GM23338 (cell line): ENCODE measurements around the gene MAN2B2. TPM values are rescaled to one million over a fixed set of nuclear protein-coding genes. Genes with fewer than 3 reads are reported as not detected.

Source experiments
- ATAC-seq: fragments of 200-7000 bp; cut with Tn5 transposase; 3 replicates; pipeline ENCODE4 v1.9.1; 2020
- DNase-seq: peaks from one replicate; pipeline ENCODE4 v3.0.0-alpha.2; 2015; ENCODE audit warnings: low spot score
- H2AFZ ChIP-seq: fragments of 200-600 bp; sonication (generic); 2 replicates; pipeline ENCODE4 v1.8.0; 2016; ENCODE audit warnings: antibody characterized with exemption, mild to moderate bottlenecking, moderate library complexity
- H3F3A ChIP-seq: fragments of 200-600 bp; sonication (generic); replicated peaks from 2 replicates; pipeline ENCODE4 v1.8.0; 2017; ENCODE audit warnings: antibody characterized with exemption, mixed run types, low read depth
- H3K27ac ChIP-seq: fragments of 200-600 bp; sonication (generic); 2 replicates; pipeline ENCODE4 v1.6.1; 2016; ENCODE audit warnings: low read depth
- H3K27me3 ChIP-seq: fragments of 200-600 bp; sonication (generic); 2 replicates; pipeline ENCODE4 v1.8.0; 2016; ENCODE audit warnings: mild to moderate bottlenecking, mixed run types, moderate library complexity; ENCODE audit not compliant: insufficient read depth
- H3K36me3 ChIP-seq: fragments of 200-600 bp; sonication (generic); 2 replicates; pipeline ENCODE4 v1.8.0; 2016; ENCODE audit warnings: mild to moderate bottlenecking; ENCODE audit not compliant: insufficient read depth
- H3K4me1 ChIP-seq: fragments of 200-600 bp; sonication (generic); 2 replicates; pipeline ENCODE4 v1.8.0; 2016; ENCODE audit warnings: mild to moderate bottlenecking, moderate library complexity; ENCODE audit not compliant: insufficient read depth
- H3K4me2 ChIP-seq: fragments of 200-600 bp; sonication (generic); 2 replicates; pipeline ENCODE4 v1.7.1; 2017; ENCODE audit warnings: mixed run types
- H3K4me3 ChIP-seq: fragments of 200-600 bp; sonication (generic); 2 replicates; pipeline ENCODE4 v1.6.1; 2016; ENCODE audit warnings: mixed run types
- H3K79me2 ChIP-seq: fragments of 200-600 bp; sonication (generic); replicated peaks from 2 replicates; pipeline ENCODE4 v1.8.0; 2017; ENCODE audit warnings: mild to moderate bottlenecking; ENCODE audit not compliant: insufficient read depth
- H3K9me2 ChIP-seq: fragments of 200-600 bp; sonication (generic); 2 replicates; pipeline ENCODE4 v1.8.0; 2017; ENCODE audit not compliant: insufficient read depth
- H4K20me1 ChIP-seq: fragments of 200-600 bp; sonication (generic); replicated peaks from 2 replicates; pipeline ENCODE4 v1.8.0; 2017; ENCODE audit warnings: mild to moderate bottlenecking; ENCODE audit not compliant: insufficient read depth
- H3K27ac Mint-ChIP-seq: 2 replicates; pipeline ENCODE4 v1.8.0; 2020; ENCODE audit warnings: inconsistent platforms, mild to moderate bottlenecking, moderate library complexity, mixed read lengths
- H3K27me3 Mint-ChIP-seq: 3 replicates; pipeline ENCODE4 v1.8.0; 2022; ENCODE audit warnings: low read depth, mild to moderate bottlenecking, moderate library complexity, mixed read lengths, inconsistent platforms; ENCODE audit not compliant: insufficient read depth, poor library complexity
- H3K36me3 Mint-ChIP-seq: 3 replicates; pipeline ENCODE4 v1.8.0; 2021; ENCODE audit warnings: low read depth, mild to moderate bottlenecking, inconsistent platforms, moderate library complexity, mixed read lengths
- H3K4me1 Mint-ChIP-seq: 3 replicates; pipeline ENCODE4 v1.8.0; 2020; ENCODE audit warnings: mild to moderate bottlenecking, inconsistent platforms, mixed read lengths
- H3K4me3 Mint-ChIP-seq: 3 replicates; pipeline ENCODE4 v1.8.0; 2021; ENCODE audit warnings: moderate library complexity, mild to moderate bottlenecking, inconsistent platforms, mixed read lengths
- H3K9me3 Mint-ChIP-seq: 3 replicates; pipeline ENCODE4 v1.8.0; 2020; ENCODE audit warnings: moderate library complexity, mild to moderate bottlenecking, inconsistent platforms, mixed read lengths
- CREB1 ChIP-seq: fragments of 250-450 bp; sonication (Bioruptor Pico); IDR thresholded peaks from 2 replicates; pipeline ENCODE4 v1.5.0; 2020; ENCODE audit warnings: low read depth, mild to moderate bottlenecking, moderate library complexity
- ETS1 ChIP-seq: IDR thresholded peaks from 2 replicates; pipeline ENCODE4 v1.6.1; 2016; ENCODE audit warnings: antibody characterized with exemption
- EZH2 ChIP-seq: fragments of 200-600 bp; sonication (generic); IDR thresholded peaks from one replicate; pipeline ENCODE4 v1.8.0; 2017; ENCODE audit warnings: antibody characterized with exemption, mild to moderate bottlenecking, low read depth; ENCODE audit not compliant: unreplicated experiment
- EZH2phosphoT487 ChIP-seq: fragments of 200-600 bp; sonication (generic); IDR thresholded peaks from one replicate; pipeline ENCODE4 v1.8.1; 2018; ENCODE audit warnings: antibody characterized with exemption; ENCODE audit not compliant: unreplicated experiment
- JUNB ChIP-seq: IDR thresholded peaks from one replicate; pipeline ENCODE4 v1.6.1; 2016; ENCODE audit warnings: antibody characterized with exemption; ENCODE audit not compliant: unreplicated experiment
- ZNF114 ChIP-seq: fragments of 250-450 bp; sonication (Bioruptor Pico); IDR thresholded peaks from 2 replicates; pipeline ENCODE4 v1.5.0; 2020; ENCODE audit warnings: mild to moderate bottlenecking, moderate library complexity
- polyA plus RNA-seq: library from polyadenylated mRNA; unstranded; fragments of >200 nt; fragmentation: Nextera tagmentation; extraction: Ambion mirVana; gene quantifications from 2 replicates; pipeline ENCODE4 v1.2.1, GENCODE V29; 2016
- total RNA-seq: library from RNA; depleted of rRNA; stranded (reverse); fragments of >200 nt; shearing (Covaris generic); gene quantifications from 2 replicates; pipeline ENCODE4 v1.2.3, GENCODE V29; 2014
- TF ChIP-seq, protein P1 (sequence below): fragments of 250-450 bp; sonication (Bioruptor Pico); IDR thresholded peaks from 2 replicates; pipeline ENCODE4 v1.5.0; 2020; ENCODE audit warnings: mild to moderate bottlenecking, moderate library complexity
- TF ChIP-seq, protein P2 (sequence below), 2 experiments: fragments of 200-600 bp in 1 of 2; sonication (generic) in 1 of 2; conservative IDR thresholded peaks; 2 replicates each; pipeline versions ENCODE4 v1.5.1 to v1.6.1; 2016 to 2017; ENCODE audit warnings: antibody characterized with exemption in 2 of 2, low read depth in 2 of 2, mild to moderate bottlenecking in 2 of 2, moderate library complexity in 1 of 2

MAN2B2 gene
- total and polyA plus RNA-seq, 2 experiments from 2014 or later: 1.6 to 6.9 TPM

DNA sequence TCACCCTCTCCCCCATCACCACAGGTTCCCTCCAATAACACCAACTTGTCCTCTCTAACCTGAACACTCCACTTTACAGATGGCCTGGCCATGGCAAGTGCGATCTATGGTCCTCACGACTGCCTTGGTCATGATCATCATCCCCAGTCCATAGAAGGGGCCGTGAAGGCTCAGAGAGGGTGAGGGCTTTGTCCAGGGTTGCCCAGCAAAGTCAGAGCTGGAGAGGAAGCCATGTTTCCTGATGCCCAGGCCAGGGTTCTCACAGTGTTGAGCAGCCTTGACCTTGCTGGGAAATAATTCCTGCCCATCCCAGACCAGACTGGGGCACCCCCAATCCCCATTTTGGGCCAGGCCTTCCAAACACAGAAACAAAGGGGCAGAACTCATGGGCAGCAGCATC is 42.9 kb upstream of the MAN2B2 start:
- DNase-seq (no peak), ATAC-seq (no peak)
- no peak overlapping the region for H3K4me3 Mint-ChIP-seq
- TF ChIP-seq, protein P1, sequence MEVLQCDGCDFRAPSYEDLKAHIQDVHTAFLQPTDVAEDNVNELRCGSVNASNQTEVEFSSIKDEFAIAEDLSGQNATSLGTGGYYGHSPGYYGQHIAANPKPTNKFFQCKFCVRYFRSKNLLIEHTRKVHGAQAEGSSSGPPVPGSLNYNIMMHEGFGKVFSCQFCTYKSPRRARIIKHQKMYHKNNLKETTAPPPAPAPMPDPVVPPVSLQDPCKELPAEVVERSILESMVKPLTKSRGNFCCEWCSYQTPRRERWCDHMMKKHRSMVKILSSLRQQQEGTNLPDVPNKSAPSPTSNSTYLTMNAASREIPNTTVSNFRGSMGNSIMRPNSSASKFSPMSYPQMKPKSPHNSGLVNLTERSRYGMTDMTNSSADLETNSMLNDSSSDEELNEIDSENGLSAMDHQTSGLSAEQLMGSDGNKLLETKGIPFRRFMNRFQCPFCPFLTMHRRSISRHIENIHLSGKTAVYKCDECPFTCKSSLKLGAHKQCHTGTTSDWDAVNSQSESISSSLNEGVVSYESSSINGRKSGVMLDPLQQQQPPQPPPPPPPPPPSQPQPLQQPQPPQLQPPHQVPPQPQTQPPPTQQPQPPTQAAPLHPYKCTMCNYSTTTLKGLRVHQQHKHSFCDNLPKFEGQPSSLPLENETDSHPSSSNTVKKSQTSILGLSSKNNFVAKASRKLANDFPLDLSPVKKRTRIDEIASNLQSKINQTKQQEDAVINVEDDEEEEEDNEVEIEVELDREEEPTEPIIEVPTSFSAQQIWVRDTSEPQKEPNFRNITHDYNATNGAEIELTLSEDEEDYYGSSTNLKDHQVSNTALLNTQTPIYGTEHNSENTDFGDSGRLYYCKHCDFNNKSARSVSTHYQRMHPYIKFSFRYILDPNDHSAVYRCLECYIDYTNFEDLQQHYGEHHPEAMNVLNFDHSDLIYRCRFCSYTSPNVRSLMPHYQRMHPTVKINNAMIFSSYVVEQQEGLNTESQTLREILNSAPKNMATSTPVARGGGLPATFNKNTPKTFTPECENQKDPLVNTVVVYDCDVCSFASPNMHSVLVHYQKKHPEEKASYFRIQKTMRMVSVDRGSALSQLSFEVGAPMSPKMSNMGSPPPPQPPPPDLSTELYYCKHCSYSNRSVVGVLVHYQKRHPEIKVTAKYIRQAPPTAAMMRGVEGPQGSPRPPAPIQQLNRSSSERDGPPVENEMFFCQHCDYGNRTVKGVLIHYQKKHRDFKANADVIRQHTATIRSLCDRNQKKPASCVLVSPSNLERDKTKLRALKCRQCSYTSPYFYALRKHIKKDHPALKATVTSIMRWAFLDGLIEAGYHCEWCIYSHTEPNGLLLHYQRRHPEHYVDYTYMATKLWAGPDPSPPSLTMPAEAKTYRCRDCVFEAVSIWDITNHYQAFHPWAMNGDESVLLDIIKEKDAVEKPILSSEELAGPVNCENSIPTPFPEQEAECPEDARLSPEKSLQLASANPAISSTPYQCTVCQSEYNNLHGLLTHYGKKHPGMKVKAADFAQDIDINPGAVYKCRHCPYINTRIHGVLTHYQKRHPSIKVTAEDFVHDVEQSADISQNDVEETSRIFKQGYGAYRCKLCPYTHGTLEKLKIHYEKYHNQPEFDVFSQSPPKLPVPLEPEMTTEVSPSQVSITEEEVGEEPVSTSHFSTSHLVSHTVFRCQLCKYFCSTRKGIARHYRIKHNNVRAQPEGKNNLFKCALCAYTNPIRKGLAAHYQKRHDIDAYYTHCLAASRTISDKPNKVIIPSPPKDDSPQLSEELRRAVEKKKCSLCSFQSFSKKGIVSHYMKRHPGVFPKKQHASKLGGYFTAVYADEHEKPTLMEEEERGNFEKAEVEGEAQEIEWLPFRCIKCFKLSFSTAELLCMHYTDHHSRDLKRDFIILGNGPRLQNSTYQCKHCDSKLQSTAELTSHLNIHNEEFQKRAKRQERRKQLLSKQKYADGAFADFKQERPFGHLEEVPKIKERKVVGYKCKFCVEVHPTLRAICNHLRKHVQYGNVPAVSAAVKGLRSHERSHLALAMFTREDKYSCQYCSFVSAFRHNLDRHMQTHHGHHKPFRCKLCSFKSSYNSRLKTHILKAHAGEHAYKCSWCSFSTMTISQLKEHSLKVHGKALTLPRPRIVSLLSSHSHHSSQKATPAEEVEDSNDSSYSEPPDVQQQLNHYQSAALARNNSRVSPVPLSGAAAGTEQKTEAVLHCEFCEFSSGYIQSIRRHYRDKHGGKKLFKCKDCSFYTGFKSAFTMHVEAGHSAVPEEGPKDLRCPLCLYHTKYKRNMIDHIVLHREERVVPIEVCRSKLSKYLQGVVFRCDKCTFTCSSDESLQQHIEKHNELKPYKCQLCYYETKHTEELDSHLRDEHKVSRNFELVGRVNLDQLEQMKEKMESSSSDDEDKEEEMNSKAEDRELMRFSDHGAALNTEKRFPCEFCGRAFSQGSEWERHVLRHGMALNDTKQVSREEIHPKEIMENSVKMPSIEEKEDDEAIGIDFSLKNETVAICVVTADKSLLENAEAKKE (CRISPR knock-in tag): no peak
- TF ChIP-seq ETS1 (no peak), CREB1 (no peak), ZNF114 (CRISPR knock-in tag) (no peak), JUNB (no peak), EZH2phosphoT487 (no peak), EZH2 (no peak)
- TF ChIP-seq, protein P2, sequence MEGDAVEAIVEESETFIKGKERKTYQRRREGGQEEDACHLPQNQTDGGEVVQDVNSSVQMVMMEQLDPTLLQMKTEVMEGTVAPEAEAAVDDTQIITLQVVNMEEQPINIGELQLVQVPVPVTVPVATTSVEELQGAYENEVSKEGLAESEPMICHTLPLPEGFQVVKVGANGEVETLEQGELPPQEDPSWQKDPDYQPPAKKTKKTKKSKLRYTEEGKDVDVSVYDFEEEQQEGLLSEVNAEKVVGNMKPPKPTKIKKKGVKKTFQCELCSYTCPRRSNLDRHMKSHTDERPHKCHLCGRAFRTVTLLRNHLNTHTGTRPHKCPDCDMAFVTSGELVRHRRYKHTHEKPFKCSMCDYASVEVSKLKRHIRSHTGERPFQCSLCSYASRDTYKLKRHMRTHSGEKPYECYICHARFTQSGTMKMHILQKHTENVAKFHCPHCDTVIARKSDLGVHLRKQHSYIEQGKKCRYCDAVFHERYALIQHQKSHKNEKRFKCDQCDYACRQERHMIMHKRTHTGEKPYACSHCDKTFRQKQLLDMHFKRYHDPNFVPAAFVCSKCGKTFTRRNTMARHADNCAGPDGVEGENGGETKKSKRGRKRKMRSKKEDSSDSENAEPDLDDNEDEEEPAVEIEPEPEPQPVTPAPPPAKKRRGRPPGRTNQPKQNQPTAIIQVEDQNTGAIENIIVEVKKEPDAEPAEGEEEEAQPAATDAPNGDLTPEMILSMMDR (conservative IDR thresholded peaks at IDR 0.05; ENCODE audit: low read depth in 2 of 2): no peak
- H3K27ac Mint-ChIP-seq: no peak overlapping the region
- H3K4me1 Mint-ChIP-seq: peaks cover 12% of the 10 kb centered on the region; the same call in 2 of the 3 replicates
- H3K4me3 ChIP-seq: no peak overlapping the region
- no peaks in the 10 kb centered on the region for H3K79me2 ChIP-seq
- no peaks in the 10 kb centered on the region for H3K36me3 ChIP-seq
- no peaks in the 10 kb centered on the region for H3K36me3 Mint-ChIP-seq
- H3K9me3 Mint-ChIP-seq: no peaks in the 10 kb centered on the region; the same call in 2 of the 3 replicates
- H3F3A ChIP-seq: no peaks in the 10 kb centered on the region
- peaks cover 14% of the 10 kb centered on the region for H3K27me3 Mint-ChIP-seq
- no peak overlapping the region for H3K4me2 ChIP-seq
- H2AFZ ChIP-seq: no peak overlapping the region
- no peaks in the 10 kb centered on the region for H3K9me2 ChIP-seq
- no peaks in the 10 kb centered on the region for H3K27me3 ChIP-seq
- no peak overlapping the region for H3K27ac ChIP-seq
- H3K4me1 ChIP-seq: no peaks in the 10 kb centered on the region; the same call in 1 of the 2 replicates
- no peaks in the 10 kb centered on the region for H4K20me1 ChIP-seq
